KOPT-K1 (cell line): Measurements from ENCODE around the gene SERPINA3.

Experiments
- H3K27ac ChIP-seq: fragments of 200-600 bp; sonication (generic); 2 replicates; pipeline ENCODE4 v1.5.1; 2016; ENCODE audit warnings: antibody characterized with exemption, mild to moderate bottlenecking, low read depth, low read length; ENCODE audit not compliant: poor library complexity, severe bottlenecking
- H3K36me3 ChIP-seq: fragments of 200-600 bp; sonication (generic); 2 replicates; pipeline ENCODE4 v1.5.1; 2017; ENCODE audit warnings: antibody characterized with exemption, mild to moderate bottlenecking, low read length, moderate library complexity; ENCODE audit not compliant: insufficient read depth
- H3K9me3 ChIP-seq: fragments of 200-600 bp; sonication (generic); 2 replicates; pipeline ENCODE4 v1.5.1; 2017; ENCODE audit warnings: antibody characterized with exemption, low read length, mild to moderate bottlenecking; ENCODE audit not compliant: insufficient read depth, poor library complexity, severe bottlenecking

The SERPINA3 gene

GRCh38 chr14:94578712-94579111 is 33.5 kb upstream of the SERPINA3 start:
- H3K36me3 ChIP-seq = no peaks in the 10 kb centered on the region
- no peak overlapping the region for H3K27ac ChIP-seq
- no peaks in the 10 kb centered on the region for H3K9me3 ChIP-seq

GRCh38 chr14:94581127-94581999 is 30.8 kb upstream of the SERPINA3 start, which contains the start of gene SERPINA5:
TSS of gene SERPINA5 (plus strand) at chr14:94581426. CDS start at chr14:94587363, 5,937 bp downstream.
- no peaks in the 10 kb centered on the region for H3K9me3 ChIP-seq
- H3K36me3 ChIP-seq = no peaks in the 10 kb centered on the region
- H3K27ac ChIP-seq = no peak within 1 kb of the TSS

- Histone ChIP-seq H3K27ac (no peak overlapping the region), H3K9me3 (no peaks in the 10 kb centered on the region), H3K36me3 (no peaks in the 10 kb centered on the region)
Measured at GRCh38 chr14:94582199-94582750, 29.9 kb upstream of the SERPINA3 start.

GRCh38 chr14:94582851-94583250 is 29.3 kb upstream of the SERPINA3 start:
- Histone ChIP-seq H3K9me3 (no peaks in the 10 kb centered on the region), H3K36me3 (no peaks in the 10 kb centered on the region), H3K27ac (no peak overlapping the region)

- H3K36me3 ChIP-seq = no peaks in the 10 kb centered on the region
- H3K9me3 ChIP-seq = no peaks in the 10 kb centered on the region
- H3K27ac ChIP-seq = no peak overlapping the region
Measured at GRCh38 chr14:94583557-94583956, 28.6 kb upstream of the SERPINA3 start.

- H3K36me3 ChIP-seq = no peaks in the 10 kb centered on the region
- no peaks in the 10 kb centered on the region for H3K9me3 ChIP-seq
- no peak overlapping the region for H3K27ac ChIP-seq
Measured at GRCh38 chr14:94584591-94585280, 27.5 kb upstream of the SERPINA3 start.

- Histone ChIP-seq H3K36me3 (no peaks in the 10 kb centered on the region), H3K27ac (no peak overlapping the region), H3K9me3 (no peaks in the 10 kb centered on the region)
Measured at GRCh38 chr14:94586635-94587034, 25.6 kb upstream of the SERPINA3 start.

- Histone ChIP-seq H3K27ac (no peak overlapping the region), H3K9me3 (no peaks in the 10 kb centered on the region), H3K36me3 (no peaks in the 10 kb centered on the region)
Measured at GRCh38 chr14:94588311-94588710, 23.9 kb upstream of the SERPINA3 start.

- H3K27ac ChIP-seq = no peak overlapping the region
- H3K36me3 ChIP-seq = no peaks in the 10 kb centered on the region
Measured at GRCh38 chr14:94591073-94591472, 21.1 kb upstream of the SERPINA3 start.

GRCh38 chr14:94591871-94592270 is 20.3 kb upstream of the SERPINA3 start:
- H3K36me3 ChIP-seq = no peaks in the 10 kb centered on the region
- no peak overlapping the region for H3K27ac ChIP-seq
- no peaks in the 10 kb centered on the region for H3K9me3 ChIP-seq

More at GRCh38 chr14:94591073-94591472, 21.1 kb upstream of the SERPINA3 start:
- no peaks in the 10 kb centered on the region for H3K9me3 ChIP-seq

- H3K9me3 ChIP-seq = no peaks in the 10 kb centered on the region
- H3K36me3 ChIP-seq = no peaks in the 10 kb centered on the region
- H3K27ac ChIP-seq = no peak overlapping the region
Measured at GRCh38 chr14:94592457-94592856, 19.7 kb upstream of the SERPINA3 start.

- no peaks in the 10 kb centered on the region for H3K9me3 ChIP-seq
- H3K27ac ChIP-seq = no peak overlapping the region
- H3K36me3 ChIP-seq = no peaks in the 10 kb centered on the region
Measured at GRCh38 chr14:94593376-94593748, 18.8 kb upstream of the SERPINA3 start.

- Histone ChIP-seq H3K9me3 (no peaks in the 10 kb centered on the region), H3K27ac (no peak overlapping the region), H3K36me3 (no peaks in the 10 kb centered on the region)
Measured at GRCh38 chr14:94593749-94594431, 18.3 kb upstream of the SERPINA3 start.

GRCh38 chr14:94594441-94594840 is 17.8 kb upstream of the SERPINA3 start:
- H3K9me3 ChIP-seq = no peaks in the 10 kb centered on the region
- H3K27ac ChIP-seq = no peak overlapping the region
- H3K36me3 ChIP-seq = no peaks in the 10 kb centered on the region

GRCh38 chr14:94595912-94596311 is 16.3 kb upstream of the SERPINA3 start:
- Histone ChIP-seq H3K9me3 (no peaks in the 10 kb centered on the region), H3K27ac (no peak overlapping the region), H3K36me3 (no peaks in the 10 kb centered on the region)
